OCI-LY7 (cell line): ENCODE results near the gene SOCS7. TPM values are rescaled to one million over a fixed set of nuclear protein-coding genes. Genes with fewer than 3 reads are reported as not detected.

Experiments used
- BruUV-seq: library from RNA; stranded (reverse); fragments of 400-500 nt; replicated peaks from 2 replicates; lab custom pipeline; 2021; lab: Mats Ljungman, UMichigan
- CTCF ChIA-PET: fragments of 300-600 bp; sonication (Branson Sonifier 250); formaldehyde crosslinking; loops from one replicate; lab custom pipeline; 2022; ENCODE audit warnings: antibody characterized with exemption; ENCODE audit not compliant: unreplicated experiment; lab: Charles Lee
- POLR2A ChIA-PET: fragments of 300-600 bp; sonication (Branson Sonifier 250); formaldehyde crosslinking; loops from one replicate; lab custom pipeline; 2022; ENCODE audit warnings: antibody characterized with exemption; lab: Charles Lee
- DNase-seq: peaks from one replicate; pipeline ENCODE4 v3.0.0-alpha.2; 2015; ENCODE audit warnings: low spot score
- H2AFZ ChIP-seq: fragments of 200-600 bp; sonication (generic), shearing (Covaris generic); 2 replicates; pipeline ENCODE4 v1.6.1; 2014; ENCODE audit warnings: mild to moderate bottlenecking, antibody characterized with exemption, low read length, moderate library complexity
- H3K27ac ChIP-seq: fragments of 200-600 bp; sonication (generic); 2 replicates; pipeline ENCODE4 v1.5.1; 2014; ENCODE audit warnings: mixed run types, low read depth, mild to moderate bottlenecking, moderate library complexity, low read length, inconsistent platforms; ENCODE audit not compliant: poor library complexity, severe bottlenecking
- H3K36me3 ChIP-seq: fragments of 200-600 bp; sonication (generic); 2 replicates; pipeline ENCODE4 v1.6.1; 2014; ENCODE audit warnings: mild to moderate bottlenecking, antibody characterized with exemption, low read length, moderate library complexity, mixed read lengths; ENCODE audit not compliant: insufficient read depth
- H3K4me1 ChIP-seq: fragments of 200-600 bp; sonication (generic); 2 replicates; pipeline ENCODE4 v1.5.1; 2014; ENCODE audit warnings: mild to moderate bottlenecking, low read length; ENCODE audit not compliant: insufficient read depth, poor library complexity, severe bottlenecking
- H3K4me2 ChIP-seq: fragments of 200-600 bp; sonication (generic); 2 replicates; pipeline ENCODE4 v1.6.1; 2014; ENCODE audit warnings: mild to moderate bottlenecking, low read length
- H3K4me3 ChIP-seq: fragments of 200-600 bp; sonication (generic); 2 replicates; pipeline ENCODE4 v1.5.1; 2014; ENCODE audit warnings: mild to moderate bottlenecking, low read depth, low read length; ENCODE audit not compliant: poor library complexity, severe bottlenecking
- H3K79me2 ChIP-seq: fragments of 200-600 bp; sonication (generic); 2 replicates; pipeline ENCODE4 v1.6.1; 2016; ENCODE audit warnings: low read depth, mild to moderate bottlenecking, low read length, moderate library complexity, mixed read lengths; ENCODE audit not compliant: insufficient read depth
- H3K9me2 ChIP-seq: fragments of 200-600 bp; sonication (generic); 2 replicates; pipeline ENCODE4 v1.6.1; 2016; ENCODE audit warnings: mild to moderate bottlenecking, low read length, mixed read lengths; ENCODE audit not compliant: insufficient read depth
- H3K9me3 ChIP-seq: fragments of 200-600 bp; sonication (generic); 2 replicates; pipeline ENCODE4 v1.6.1; 2014; ENCODE audit warnings: mild to moderate bottlenecking, mixed run types, low read length, mixed read lengths
- H4K20me1 ChIP-seq: fragments of 200-600 bp; sonication (generic); 2 replicates; pipeline ENCODE4 v1.6.1; 2014; ENCODE audit warnings: mild to moderate bottlenecking, antibody characterized with exemption, low read length, moderate library complexity, mixed read lengths; ENCODE audit not compliant: insufficient read depth
- CTCF ChIP-seq: fragments of 200-600 bp; sonication (generic); conservative IDR thresholded peaks from 2 replicates; pipeline ENCODE4 v1.5.1; 2014; ENCODE audit warnings: mild to moderate bottlenecking, antibody characterized with exemption, low read length, moderate library complexity, mixed read lengths
- EZH2phosphoT487 ChIP-seq: fragments of 200-600 bp; sonication (generic); IDR thresholded peaks from 2 replicates; pipeline ENCODE4 v1.6.1; 2018; ENCODE audit warnings: low read depth, borderline replicate concordance, mild to moderate bottlenecking, mixed run types, antibody characterized with exemption, low read length, moderate library complexity, mixed read lengths
- intact Hi-C: fragments of 100-400 bp; cut with micrococcal nuclease; formaldehyde crosslinking; loops from one replicate; pipeline ENCODE4 v1.10.0; 2022; ENCODE audit not compliant: unreplicated experiment
- total RNA-seq, 2 experiments: library from RNA; depleted of rRNA in 1 of 2; stranded (reverse); fragments of >200 nt in 1 of 2; shearing (Covaris generic) in 1 of 2; gene quantifications; 2 replicates each; pipeline ENCODE4 v1.2.3, GENCODE V29; 2014 to 2022

The SOCS7 gene
- total RNA-seq, 2 experiments from 2014 or later, result 36.1 to 39.1 TPM

- Histone ChIP-seq H3K36me3 (no peaks in the 10 kb centered on the region), H3K4me1 (peaks cover 36% of the 10 kb centered on the region), H3K9me3 (no peaks in the 10 kb centered on the region), H3K9me2 (no peaks in the 10 kb centered on the region), H4K20me1 (0 out of 2 replicates have a peak, but pooled peaks cover 12% of the 10 kb centered on the region), H2AFZ (peak overlapping the region; percentile 47), H3K4me3 (no peak overlapping the region), H3K27ac (peak overlapping the region; percentile 42), H3K4me2 (no peak overlapping the region), H3K79me2 (peaks cover 13% of the 10 kb centered on the region; the same call in 1 of the 2 replicates)
- ChIA-PET POLR2A (interaction anchor here (0.6 to 1.5 kb wide), 9 partner anchors 9 to 137 kb away, joined by 3 to 11 read pairs (median 3); no protein-coding TSS in a partner anchor), CTCF (interaction anchor here (0.6 to 3.2 kb wide), 6 partner anchors 9 to 94 kb away, joined by 3 to 30 read pairs (median 4); no protein-coding TSS in a partner anchor)
- TF ChIP-seq EZH2phosphoT487 (no peak), CTCF (peak; percentile 95)
- intact Hi-C loops, result loop anchor here (1.0 kb wide), 1 partner anchor 65 kb away; no protein-coding TSS in a partner anchor
- no TSS peak for BruUV-seq
- peak; percentile 86 for DNase-seq
Observed at GRCh38 chr17:38349097-38349730, 2.4 kb upstream of the SOCS7 start.

GRCh38 chr17:38350035-38350434, 1.6 kb upstream of the SOCS7 start:
- peak overlapping the region; percentile 42 for H3K27ac ChIP-seq
- TF ChIP-seq CTCF, result no peak
- TF ChIP-seq EZH2phosphoT487, result no peak
- ChIA-PET CTCF (interaction anchor here (1.5 to 3.2 kb wide), 5 partner anchors 10 to 64 kb away, joined by 4 to 30 read pairs (median 4); no protein-coding TSS in a partner anchor), POLR2A (interaction anchor here (0.6 to 1.5 kb wide), 3 partner anchors 29 to 66 kb away, joined by 3 to 11 read pairs (median 3); no protein-coding TSS in a partner anchor)
- no peak overlapping the region for H2AFZ ChIP-seq
- peaks cover 15% of the 10 kb centered on the region; the same call in 1 of the 2 replicates for H3K79me2 ChIP-seq
- DNase-seq, result no peak
- H4K20me1 ChIP-seq, result 0 out of 2 replicates have a peak, but pooled peaks cover 17% of the 10 kb centered on the region
- no peaks in the 10 kb centered on the region for H3K9me3 ChIP-seq
- H3K9me2 ChIP-seq, result no peaks in the 10 kb centered on the region
- BruUV-seq, result no TSS peak
- H3K4me2 ChIP-seq, result 0 out of 2 replicates have a peak overlapping the region, but pooled peaks have one; percentile 79
- intact Hi-C loops, result loop anchor here (5.0 kb wide), 1 partner anchor 142 kb away; no protein-coding TSS in a partner anchor
- no peaks in the 10 kb centered on the region for H3K36me3 ChIP-seq
- no peak overlapping the region for H3K4me3 ChIP-seq
- peaks cover 44% of the 10 kb centered on the region for H3K4me1 ChIP-seq
